CD8-positive, alpha-beta memory T cell (primary cell): ENCODE results near the gene MAP2K5. TPM values are rescaled to one million over a fixed set of nuclear protein-coding genes. Genes with fewer than 3 reads are reported as not detected.

ENCODE experiments used
- CTCF ChIA-PET: fragments of 350-600 bp; sonication (Branson Sonifier 250); formaldehyde crosslinking; loops from one replicate; lab custom pipeline; 2021; ENCODE audit warnings: antibody characterized with exemption; lab: Charles Lee
- POLR2A ChIA-PET: fragments of 350-600 bp; sonication (Branson Sonifier 250); formaldehyde crosslinking; loops from one replicate; lab custom pipeline; 2021; ENCODE audit warnings: antibody characterized with exemption; lab: Charles Lee
- DNase-seq, 5 donors: peaks; one replicate each; pipeline versions ENCODE4 v3.0.0 to v3.0.0-alpha.2; 2020 to 2022; ENCODE audit warnings: mixed read lengths in 1 of 5
- H3K27ac ChIP-seq: one replicate; pipeline ENCODE4 v1.7.0; 2013; ENCODE audit warnings: low read depth, mild to moderate bottlenecking, low read length, moderate library complexity
- H3K27me3 ChIP-seq: 2 replicates; pipeline ENCODE4 v1.7.0; 2013; ENCODE audit warnings: low read length, mild to moderate bottlenecking; ENCODE audit not compliant: insufficient read depth, poor library complexity, severe bottlenecking
- H3K36me3 ChIP-seq: 2 replicates; pipeline ENCODE4 v1.7.0; 2013; ENCODE audit warnings: mild to moderate bottlenecking, low read length, moderate library complexity; ENCODE audit not compliant: insufficient read depth
- H3K4me1 ChIP-seq: 2 replicates; pipeline ENCODE4 v1.7.0; 2013; ENCODE audit warnings: mild to moderate bottlenecking, low read length, moderate library complexity; ENCODE audit not compliant: insufficient read depth
- H3K4me3 ChIP-seq: 2 replicates; pipeline ENCODE4 v1.7.0; 2013; ENCODE audit warnings: mild to moderate bottlenecking, low read length
- H3K9me3 ChIP-seq: 2 replicates; pipeline ENCODE4 v1.7.0; 2013; ENCODE audit warnings: mild to moderate bottlenecking, low read length
- H3K27ac Mint-ChIP-seq, 8 donors: one replicate each; pipeline ENCODE4 v1.8.0; 2020 to 2021; ENCODE audit warnings: mixed read lengths in 8 of 8, mild to moderate bottlenecking in 6 of 8, inconsistent platforms in 3 of 8, moderate library complexity in 3 of 8
- H3K27me3 Mint-ChIP-seq, 2 donors: one replicate each; pipeline ENCODE4 v1.8.0; 2020 to 2021; ENCODE audit warnings: mixed read lengths in 2 of 2, mild to moderate bottlenecking in 1 of 2, moderate library complexity in 1 of 2
- H3K36me3 Mint-ChIP-seq, 3 donors: one replicate each; pipeline ENCODE4 v1.8.0; 2020 to 2021; ENCODE audit warnings: mixed read lengths in 3 of 3, inconsistent platforms in 1 of 3, mild to moderate bottlenecking in 1 of 3
- H3K4me1 Mint-ChIP-seq, 3 donors: one replicate each; pipeline ENCODE4 v1.8.0; 2020 to 2021; ENCODE audit warnings: mixed read lengths in 3 of 3, inconsistent platforms in 1 of 3, mild to moderate bottlenecking in 1 of 3
- H3K4me3 Mint-ChIP-seq, 7 donors: one replicate each; pipeline ENCODE4 v1.8.0; 2020 to 2021; ENCODE audit warnings: mixed read lengths in 7 of 7, mild to moderate bottlenecking in 6 of 7, moderate library complexity in 4 of 7, inconsistent platforms in 2 of 7
- H3K9me3 Mint-ChIP-seq, 5 donors: one replicate each; pipeline ENCODE4 v1.8.0; 2020 to 2022; ENCODE audit warnings: mixed read lengths in 5 of 5, mild to moderate bottlenecking in 3 of 5, moderate library complexity in 2 of 5, inconsistent platforms in 1 of 5
- polyA plus RNA-seq: library from polyadenylated mRNA; unstranded; fragments of 300-500 nt; fragmentation: Illumina TruSeq; gene quantifications from one replicate; pipeline ENCODE4 v1.2.3, GENCODE V29; 2021
- total RNA-seq, 2 experiments: library from RNA; stranded (reverse); gene quantifications; one replicate each; pipeline ENCODE4 v1.2.3, GENCODE V29; 2021

Gene MAP2K5
- total and polyA plus RNA-seq, 3 experiments from 2014 or later: 20.0 to 21.4 (median 20.1) TPM

DNA sequence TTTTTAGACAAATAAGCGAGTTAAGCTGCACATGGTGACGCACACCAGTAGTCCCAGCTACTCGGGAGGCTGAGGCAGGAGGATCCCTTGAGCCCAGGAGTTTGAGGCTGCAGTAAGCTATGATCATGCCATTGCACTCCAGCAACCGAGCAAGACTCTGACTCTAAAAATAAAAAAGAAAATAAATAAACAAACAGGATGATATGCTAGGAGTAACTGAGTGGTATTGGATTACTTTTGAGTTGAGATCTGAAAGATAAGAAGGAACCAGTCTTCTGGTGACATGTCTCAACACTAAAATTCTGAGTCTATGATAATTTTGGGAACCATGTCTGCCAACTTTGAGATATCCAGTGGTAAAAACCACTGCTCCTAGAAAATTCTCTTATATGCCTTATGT, 173.7 kb downstream of the MAP2K5 start:
- H3K4me1 ChIP-seq: no peaks in the 10 kb centered on the region
- no peak overlapping the region for H3K27ac ChIP-seq
- ChIA-PET POLR2A (no interaction called here), CTCF (no interaction called here)
- Mint-ChIP-seq H3K27me3 (no peaks in the 10 kb centered on the region), H3K4me1 (no peaks in the 10 kb centered on the region), H3K27ac (peak overlapping the region in 1 of 8 donors; percentile 8), H3K4me3 (no peak overlapping the region), H3K9me3 (no peaks in the 10 kb centered on the region), H3K36me3 (peaks cover 7 to 24% (median 14%) of the 10 kb centered on the region in 3 donors)
- no peaks in the 10 kb centered on the region for H3K27me3 ChIP-seq
- H3K36me3 ChIP-seq: no peaks in the 10 kb centered on the region
- H3K4me3 ChIP-seq: no peak overlapping the region
- DNase-seq: no peak
- no peaks in the 10 kb centered on the region for H3K9me3 ChIP-seq

DNA sequence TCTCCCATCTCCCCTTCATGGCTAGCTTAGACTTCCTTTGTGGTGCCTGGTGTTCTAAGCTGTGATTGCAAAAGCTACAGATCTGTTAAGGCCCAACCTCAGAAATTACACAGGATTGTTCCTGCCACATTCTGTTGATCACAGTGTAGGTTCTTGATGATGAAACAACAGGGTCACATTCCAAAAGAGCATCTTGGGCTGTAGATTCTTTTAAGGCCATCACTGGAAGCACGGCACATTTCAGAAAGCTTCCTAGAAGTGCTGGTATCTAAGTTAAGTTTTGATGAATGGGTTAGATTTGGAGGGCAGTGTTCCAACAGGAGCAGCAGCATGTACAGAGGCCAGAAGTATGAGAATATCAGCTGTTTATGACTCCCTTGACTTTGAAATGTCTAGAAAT, 175.3 kb downstream of the MAP2K5 start:
- ChIA-PET CTCF (no interaction called here), POLR2A (no interaction called here)
- no peaks in the 10 kb centered on the region for H3K4me1 ChIP-seq
- no peaks in the 10 kb centered on the region for H3K9me3 ChIP-seq
- no peaks in the 10 kb centered on the region for H3K27me3 Mint-ChIP-seq
- no peaks in the 10 kb centered on the region for H3K36me3 ChIP-seq
- H3K27ac Mint-ChIP-seq: no peak overlapping the region
- no peaks in the 10 kb centered on the region for H3K4me1 Mint-ChIP-seq
- no peak for DNase-seq
- no peaks in the 10 kb centered on the region for H3K27me3 ChIP-seq
- no peak overlapping the region for H3K4me3 Mint-ChIP-seq
- no peaks in the 10 kb centered on the region for H3K9me3 Mint-ChIP-seq
- H3K4me3 ChIP-seq: no peak overlapping the region
- H3K27ac ChIP-seq: no peak overlapping the region
- H3K36me3 Mint-ChIP-seq: peaks cover 0 to 14% (median 14%) of the 10 kb centered on the region in 3 donors

DNA sequence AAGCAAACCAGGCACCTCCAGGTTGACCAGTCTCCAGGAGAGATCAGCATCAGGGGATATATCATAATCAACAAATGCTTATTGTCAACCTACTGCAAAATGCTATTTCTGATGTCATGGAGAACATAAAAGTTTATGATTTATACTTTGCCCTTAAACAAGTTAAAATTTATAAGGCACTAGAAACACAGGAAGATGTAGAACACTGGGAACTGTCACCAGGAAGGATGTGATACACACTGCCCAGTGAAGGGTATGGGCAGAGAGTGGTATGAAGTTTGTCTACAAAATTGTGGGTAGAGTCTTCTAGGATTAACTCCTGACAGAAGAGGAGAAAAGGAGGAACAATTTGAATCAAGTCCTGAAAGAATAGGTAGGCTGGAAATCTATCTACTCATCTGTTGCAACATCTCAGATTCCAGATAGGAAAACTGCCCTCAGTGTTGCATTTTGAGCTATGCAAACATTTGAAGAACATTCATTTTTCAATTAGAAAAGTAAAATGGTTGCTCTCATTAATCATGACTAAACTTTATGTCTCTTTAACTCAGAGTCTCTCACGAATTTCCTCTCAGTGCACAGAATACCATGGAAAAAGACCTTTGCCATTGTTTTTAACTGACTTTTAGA, 176.9 kb downstream of the MAP2K5 start:
- Histone ChIP-seq H3K27me3 (no peaks in the 10 kb centered on the region), H3K4me1 (no peaks in the 10 kb centered on the region), H3K9me3 (no peaks in the 10 kb centered on the region), H3K27ac (no peak overlapping the region), H3K36me3 (no peaks in the 10 kb centered on the region), H3K4me3 (no peak overlapping the region)
- no peaks in the 10 kb centered on the region for H3K27me3 Mint-ChIP-seq
- H3K9me3 Mint-ChIP-seq: no peaks in the 10 kb centered on the region
- peaks cover 0 to 14% (median 12%) of the 10 kb centered on the region in 3 donors for H3K36me3 Mint-ChIP-seq
- H3K27ac Mint-ChIP-seq: no peak overlapping the region
- ChIA-PET POLR2A (no interaction called here), CTCF (no interaction called here)
- DNase-seq: no peak
- no peaks in the 10 kb centered on the region for H3K4me1 Mint-ChIP-seq
- no peak overlapping the region for H3K4me3 Mint-ChIP-seq

DNA sequence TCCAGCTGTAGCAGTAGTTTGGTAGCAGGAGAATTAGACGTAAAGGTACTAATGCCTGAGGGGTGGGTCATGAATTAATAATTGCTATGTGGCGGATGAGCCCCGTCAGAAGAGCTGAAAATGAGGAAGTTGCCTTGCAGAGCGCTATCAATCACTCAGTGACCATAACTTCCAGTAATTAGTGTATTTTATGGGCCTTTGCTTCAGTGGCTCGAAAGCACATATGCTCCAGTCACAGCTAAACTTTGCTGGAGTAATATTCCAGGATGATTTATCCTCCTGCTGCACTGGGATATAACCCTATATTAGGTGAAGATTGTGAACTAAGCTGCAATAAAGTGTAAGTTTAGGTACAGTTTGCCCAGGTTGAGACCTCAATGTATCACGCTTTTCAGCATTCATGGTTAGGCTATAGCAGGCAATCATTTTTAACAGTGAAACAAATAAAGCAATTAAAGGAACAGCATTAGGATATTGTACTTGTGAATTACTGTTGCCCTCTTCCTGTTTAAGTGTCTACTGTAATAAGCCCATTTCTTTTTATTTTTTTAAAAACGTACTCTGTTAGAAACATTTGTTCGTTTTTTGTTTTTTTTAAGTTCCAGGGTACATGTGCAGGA, 178.2 kb downstream of the MAP2K5 start:
- CTCF ChIA-PET: no interaction called here
- H3K9me3 Mint-ChIP-seq: no peaks in the 10 kb centered on the region
- no peak for DNase-seq

DNA sequence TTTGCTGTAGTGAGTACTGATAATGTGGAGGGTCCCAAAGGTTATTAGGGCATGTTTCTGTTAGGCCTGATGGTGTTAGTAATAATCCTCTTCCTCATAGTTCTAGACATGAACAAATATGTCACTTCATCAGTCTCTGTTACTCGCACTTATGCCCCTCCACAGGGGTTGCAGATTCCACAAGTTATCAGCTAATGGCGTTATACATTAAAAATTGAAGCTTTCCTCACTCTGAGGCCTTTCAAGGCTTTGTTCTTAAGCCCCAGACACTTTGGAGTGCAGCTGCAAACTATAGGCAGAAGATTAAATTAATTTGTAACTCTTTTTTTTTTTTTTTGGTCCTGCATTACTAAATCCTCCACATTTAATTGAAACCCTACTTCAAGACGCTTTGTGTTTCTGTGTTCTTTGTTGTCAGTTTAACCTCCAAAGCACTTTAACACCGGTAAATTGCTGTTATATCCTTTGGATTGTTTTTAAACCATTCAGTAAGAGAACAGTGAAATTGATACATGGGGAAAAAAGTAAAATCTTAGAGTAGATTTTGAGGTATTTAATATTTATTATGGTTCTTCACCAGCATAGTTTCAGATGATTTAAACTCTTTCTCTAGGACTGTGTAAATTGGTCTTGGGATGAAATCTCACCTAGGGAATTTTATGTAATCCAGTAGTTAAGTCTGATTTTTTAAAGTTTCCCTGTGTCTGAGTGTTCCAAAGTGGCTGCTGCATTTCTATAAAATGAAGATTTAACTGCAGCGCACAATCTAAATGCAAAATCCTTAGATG, 179.7 kb downstream of the MAP2K5 start:
- POLR2A ChIA-PET: no interaction called here
- H3K9me3 Mint-ChIP-seq: no peaks in the 10 kb centered on the region

More for the DNA sequence above, 178.2 kb downstream of the MAP2K5 start:
- H3K36me3 ChIP-seq: no peaks in the 10 kb centered on the region
- H3K4me3 ChIP-seq: no peak overlapping the region
- Mint-ChIP-seq H3K36me3 (peaks cover 0 to 13% (median 10%) of the 10 kb centered on the region in 3 donors), H3K4me1 (no peaks in the 10 kb centered on the region), H3K4me3 (no peak overlapping the region), H3K27me3 (no peaks in the 10 kb centered on the region), H3K27ac (no peak overlapping the region)
- H3K27me3 ChIP-seq: no peaks in the 10 kb centered on the region
- POLR2A ChIA-PET: no interaction called here
- H3K9me3 ChIP-seq: no peaks in the 10 kb centered on the region
- H3K27ac ChIP-seq: no peak overlapping the region
- no peaks in the 10 kb centered on the region for H3K4me1 ChIP-seq

DNA sequence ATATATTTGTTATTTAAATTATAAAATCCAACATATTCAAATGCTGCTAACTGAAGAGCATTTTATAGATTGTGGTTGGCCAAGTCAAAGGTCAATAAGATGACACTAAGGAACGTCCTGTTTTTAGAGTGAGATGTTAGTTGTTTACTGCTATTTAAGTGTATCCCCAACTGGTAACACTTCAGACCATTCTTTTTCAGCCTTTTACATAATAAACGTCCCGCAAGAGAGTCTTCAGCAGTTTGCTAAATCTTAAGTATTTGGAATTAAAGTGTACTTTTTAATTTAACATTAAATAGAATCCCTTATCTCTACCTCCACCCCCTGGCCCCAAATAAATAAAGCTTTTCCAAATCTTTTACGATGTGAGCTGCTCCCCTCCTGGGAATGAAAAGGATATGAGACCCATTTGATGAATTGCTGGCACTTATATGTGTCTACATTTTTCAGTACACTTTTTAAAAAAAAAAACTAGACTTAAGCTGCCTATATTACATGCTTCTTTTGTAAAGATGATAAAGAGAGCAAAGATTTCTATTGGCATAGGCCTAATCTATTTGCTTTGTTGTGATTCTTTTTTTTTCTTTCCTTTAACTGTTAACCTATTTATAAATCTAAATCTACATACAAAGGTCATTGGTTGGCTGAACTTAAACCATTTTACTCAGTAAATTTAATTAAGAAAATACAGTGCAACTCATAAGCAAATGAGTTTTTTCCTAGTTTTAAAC, 181.0 kb downstream of the MAP2K5 start:
- Mint-ChIP-seq H3K36me3 (peaks cover 0 to 12% (median 7%) of the 10 kb centered on the region in 3 donors), H3K4me1 (no peaks in the 10 kb centered on the region), H3K9me3 (no peaks in the 10 kb centered on the region), H3K4me3 (no peak overlapping the region), H3K27me3 (no peaks in the 10 kb centered on the region), H3K27ac (no peak overlapping the region)
- no peaks in the 10 kb centered on the region for H3K9me3 ChIP-seq
- no peaks in the 10 kb centered on the region for H3K36me3 ChIP-seq
- no peak for DNase-seq
- POLR2A ChIA-PET: interaction anchor here (0.6 kb wide), 1 partner anchor 346 kb away, joined by 6 read pairs; no protein-coding TSS in a partner anchor
- no peaks in the 10 kb centered on the region for H3K27me3 ChIP-seq
- no peak overlapping the region for H3K27ac ChIP-seq
- CTCF ChIA-PET: no interaction called here
- no peak overlapping the region for H3K4me3 ChIP-seq
- H3K4me1 ChIP-seq: no peaks in the 10 kb centered on the region

More for the DNA sequence above, 179.7 kb downstream of the MAP2K5 start:
- H3K4me3 Mint-ChIP-seq: no peak overlapping the region
- no peaks in the 10 kb centered on the region for H3K4me1 ChIP-seq
- no peaks in the 10 kb centered on the region for H3K27me3 ChIP-seq
- no peak for DNase-seq
- no peaks in the 10 kb centered on the region for H3K9me3 ChIP-seq
- CTCF ChIA-PET: no interaction called here
- H3K4me1 Mint-ChIP-seq: no peaks in the 10 kb centered on the region
- H3K27ac Mint-ChIP-seq: no peak overlapping the region
- no peaks in the 10 kb centered on the region for H3K36me3 ChIP-seq
- no peaks in the 10 kb centered on the region for H3K27me3 Mint-ChIP-seq
- H3K36me3 Mint-ChIP-seq: peaks cover 0 to 14% (median 9%) of the 10 kb centered on the region in 3 donors
- H3K4me3 ChIP-seq: no peak overlapping the region
- H3K27ac ChIP-seq: no peak overlapping the region

DNA sequence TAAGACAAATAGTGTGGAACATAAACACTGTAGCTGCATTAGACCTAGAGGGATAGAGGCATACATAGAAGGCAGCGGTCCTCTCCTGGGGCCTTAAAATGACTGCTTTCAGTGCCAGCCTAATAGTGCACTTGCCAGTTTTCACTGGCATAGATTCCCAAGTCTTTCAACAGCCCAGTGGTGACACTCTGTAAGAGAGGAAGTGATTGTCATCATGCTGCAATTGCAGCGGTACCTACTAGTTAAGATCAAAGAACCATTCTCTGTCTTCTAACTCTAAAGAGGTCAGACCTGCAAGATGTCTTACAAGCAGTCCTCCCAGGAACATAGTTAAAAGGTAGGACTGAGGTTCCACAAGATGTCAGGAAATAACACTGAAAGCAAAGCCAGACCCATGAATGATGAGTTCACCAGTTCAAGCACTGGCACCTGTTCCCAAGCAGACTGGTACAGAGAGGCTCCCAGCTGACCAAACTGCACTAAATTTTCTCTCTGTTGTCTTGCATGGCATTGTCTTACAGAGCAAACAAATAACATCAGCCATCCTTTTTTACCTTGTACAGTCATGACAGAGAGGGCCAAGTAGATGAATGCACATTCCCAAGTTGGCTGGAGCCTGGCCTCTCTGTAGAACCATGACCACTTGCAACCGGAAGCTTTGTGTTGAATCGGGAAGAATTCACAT, 182.3 kb downstream of the MAP2K5 start:
- Histone ChIP-seq H3K4me1 (no peaks in the 10 kb centered on the region), H3K36me3 (no peaks in the 10 kb centered on the region), H3K27me3 (no peaks in the 10 kb centered on the region), H3K27ac (no peak overlapping the region), H3K9me3 (no peaks in the 10 kb centered on the region), H3K4me3 (no peak overlapping the region)
- Mint-ChIP-seq H3K4me3 (no peak overlapping the region), H3K27me3 (no peaks in the 10 kb centered on the region), H3K36me3 (peaks cover 0 to 9% (median 2%) of the 10 kb centered on the region in 3 donors), H3K27ac (no peak overlapping the region), H3K4me1 (no peaks in the 10 kb centered on the region), H3K9me3 (no peaks in the 10 kb centered on the region)
- ChIA-PET POLR2A (no interaction called here), CTCF (no interaction called here)
- DNase-seq: peak in 1 of 5 donors; percentile 13
